Nephron progenitor cell (in vitro differentiated cells): ENCODE data around the gene EML5.
A peak's percentile ranks its signal among the peaks of the same experiment; 100 is the strongest.

Experiments used
- DNase-seq: peaks from one replicate; pipeline ENCODE4 v3.0.0; 2021
- H3K27ac Mint-ChIP-seq: 2 replicates; pipeline ENCODE4 v1.8.0; 2021; ENCODE audit warnings: mild to moderate bottlenecking, moderate library complexity, mixed read lengths
- H3K27me3 Mint-ChIP-seq: 2 replicates; pipeline ENCODE4 v1.8.0; 2021; ENCODE audit warnings: mild to moderate bottlenecking, low read depth, mixed read lengths; ENCODE audit not compliant: poor library complexity
- H3K36me3 Mint-ChIP-seq: 2 replicates; pipeline ENCODE4 v1.8.0; 2021; ENCODE audit warnings: low read depth, mixed read lengths
- H3K4me1 Mint-ChIP-seq: 2 replicates; pipeline ENCODE4 v1.8.0; 2021; ENCODE audit warnings: mixed read lengths
- H3K4me3 Mint-ChIP-seq: 2 replicates; pipeline ENCODE4 v1.8.0; 2021; ENCODE audit warnings: mild to moderate bottlenecking, moderate library complexity, mixed read lengths
- H3K9me3 Mint-ChIP-seq: 2 replicates; pipeline ENCODE4 v1.8.0; 2021; ENCODE audit warnings: mild to moderate bottlenecking, moderate library complexity, mixed read lengths
- CTCF ChIP-seq: fragments of 200-600 bp; sonication (generic); IDR thresholded peaks from 2 replicates; pipeline ENCODE4 v1.5.0; 2021; ENCODE audit warnings: antibody characterized with exemption

The EML5 gene

GRCh38 chr14:88835661-88836060 lies 42.9 kb upstream of the EML5 start:
- no peak overlapping the region for H3K4me3 Mint-ChIP-seq
- H3K36me3 Mint-ChIP-seq, result peaks cover 32% of the 10 kb centered on the region
- H3K27me3 Mint-ChIP-seq, result peaks cover 2% of the 10 kb centered on the region
- H3K9me3 Mint-ChIP-seq, result peaks cover 12% of the 10 kb centered on the region
- TF ChIP-seq CTCF, result no peak
- DNase-seq, result no peak
- H3K4me1 Mint-ChIP-seq, result peaks cover 15% of the 10 kb centered on the region
- H3K27ac Mint-ChIP-seq, result no peak overlapping the region

- TF ChIP-seq CTCF, result no peak
- DNase-seq, result no peak
- H3K4me3 Mint-ChIP-seq, result no peak overlapping the region
- peaks cover 39% of the 10 kb centered on the region for H3K36me3 Mint-ChIP-seq
- H3K4me1 Mint-ChIP-seq, result peaks cover 15% of the 10 kb centered on the region
- peaks cover 16% of the 10 kb centered on the region for H3K9me3 Mint-ChIP-seq
- H3K27me3 Mint-ChIP-seq, result peaks cover 2% of the 10 kb centered on the region
- no peak overlapping the region for H3K27ac Mint-ChIP-seq
Observed at GRCh38 chr14:88834883-88835431, 42.2 kb upstream of the EML5 start.

- Mint-ChIP-seq H3K9me3 (peaks cover 16% of the 10 kb centered on the region), H3K4me1 (peaks cover 29% of the 10 kb centered on the region), H3K4me3 (no peak overlapping the region), H3K27me3 (peaks cover 1% of the 10 kb centered on the region), H3K27ac (no peak overlapping the region), H3K36me3 (peaks cover 33% of the 10 kb centered on the region)
- DNase-seq, result no peak
- no peak for TF ChIP-seq CTCF
Observed at GRCh38 chr14:88831284-88831683, 38.5 kb upstream of the EML5 start.

- Mint-ChIP-seq H3K27me3 (peaks cover 3% of the 10 kb centered on the region), H3K36me3 (peaks cover 30% of the 10 kb centered on the region), H3K4me3 (no peak overlapping the region), H3K9me3 (peaks cover 16% of the 10 kb centered on the region), H3K27ac (peak overlapping the region; percentile 18), H3K4me1 (peaks cover 38% of the 10 kb centered on the region)
- DNase-seq, result no peak
- no peak for TF ChIP-seq CTCF
Observed at GRCh38 chr14:88829685-88830302, 37.0 kb upstream of the EML5 start.

GRCh38 chr14:88829188-88829587 lies 36.4 kb upstream of the EML5 start:
- no peak for DNase-seq
- H3K27ac Mint-ChIP-seq, result no peak overlapping the region
- H3K27me3 Mint-ChIP-seq, result peaks cover 3% of the 10 kb centered on the region
- peaks cover 16% of the 10 kb centered on the region for H3K9me3 Mint-ChIP-seq
- TF ChIP-seq CTCF, result no peak
- H3K4me1 Mint-ChIP-seq, result peaks cover 35% of the 10 kb centered on the region
- peaks cover 30% of the 10 kb centered on the region for H3K36me3 Mint-ChIP-seq
- no peak overlapping the region for H3K4me3 Mint-ChIP-seq

- Mint-ChIP-seq H3K4me1 (peaks cover 35% of the 10 kb centered on the region), H3K36me3 (peaks cover 7% of the 10 kb centered on the region), H3K4me3 (peak overlapping the region; percentile 90), H3K27me3 (peaks cover 7% of the 10 kb centered on the region), H3K9me3 (peaks cover 2% of the 10 kb centered on the region), H3K27ac (peak overlapping the region; percentile 37)
- TF ChIP-seq CTCF, result no peak
- DNase-seq, result no peak
Observed at GRCh38 chr14:88825503-88825902, 32.8 kb upstream of the EML5 start.
